Fibroblast of lung (primary cell): Measurements from ENCODE around the gene SLC37A4.

Experiments
- EZH2 ChIP-seq: IDR thresholded peaks from 2 replicates; pipeline ENCODE4 v1.5.1; 2012; ENCODE audit warnings: low read length, control low read depth, mild to moderate bottlenecking; ENCODE audit errors: missing control alignments
- TF ChIP-seq, protein P1 (sequence below), 2 donors: IDR thresholded peaks in 1 of 2; conservative IDR thresholded peaks in 1 of 2; 1 replicate in 1 of 2; 2 replicates in 1 of 2; pipeline ENCODE4 v1.5.1; 2011 to 2012; ENCODE audit warnings: low read length in 2 of 2, control low read depth in 1 of 2, inconsistent platforms in 1 of 2, low read depth in 1 of 2, mild to moderate bottlenecking in 1 of 2

DNA sequence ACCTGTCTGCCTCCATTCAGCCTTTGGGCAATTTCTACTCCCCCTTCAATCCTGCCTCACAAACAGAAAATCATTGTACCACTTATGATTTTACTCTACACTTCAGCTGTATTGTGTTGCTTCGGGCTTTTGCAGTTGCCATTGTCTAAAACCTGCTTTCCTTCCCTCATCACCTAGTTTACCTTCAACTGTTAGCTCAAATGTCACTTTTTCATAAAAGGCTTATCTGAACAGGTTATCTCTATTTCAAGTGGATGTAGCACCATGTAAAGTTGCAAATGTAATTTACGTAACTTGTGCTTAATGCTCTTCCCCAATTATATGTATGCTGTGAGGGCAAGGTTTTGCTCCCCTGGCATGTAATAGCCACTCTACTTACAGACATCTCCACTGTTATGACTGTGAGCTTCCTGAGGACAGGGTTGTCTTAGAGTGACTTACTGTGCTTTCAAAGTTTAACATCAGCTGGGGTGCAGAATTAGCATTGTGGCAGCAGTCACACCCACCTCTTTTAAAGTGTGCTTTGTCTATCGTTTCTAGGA lies 18.0 kb downstream of the SLC37A4 start:
- TF ChIP-seq, protein P1, sequence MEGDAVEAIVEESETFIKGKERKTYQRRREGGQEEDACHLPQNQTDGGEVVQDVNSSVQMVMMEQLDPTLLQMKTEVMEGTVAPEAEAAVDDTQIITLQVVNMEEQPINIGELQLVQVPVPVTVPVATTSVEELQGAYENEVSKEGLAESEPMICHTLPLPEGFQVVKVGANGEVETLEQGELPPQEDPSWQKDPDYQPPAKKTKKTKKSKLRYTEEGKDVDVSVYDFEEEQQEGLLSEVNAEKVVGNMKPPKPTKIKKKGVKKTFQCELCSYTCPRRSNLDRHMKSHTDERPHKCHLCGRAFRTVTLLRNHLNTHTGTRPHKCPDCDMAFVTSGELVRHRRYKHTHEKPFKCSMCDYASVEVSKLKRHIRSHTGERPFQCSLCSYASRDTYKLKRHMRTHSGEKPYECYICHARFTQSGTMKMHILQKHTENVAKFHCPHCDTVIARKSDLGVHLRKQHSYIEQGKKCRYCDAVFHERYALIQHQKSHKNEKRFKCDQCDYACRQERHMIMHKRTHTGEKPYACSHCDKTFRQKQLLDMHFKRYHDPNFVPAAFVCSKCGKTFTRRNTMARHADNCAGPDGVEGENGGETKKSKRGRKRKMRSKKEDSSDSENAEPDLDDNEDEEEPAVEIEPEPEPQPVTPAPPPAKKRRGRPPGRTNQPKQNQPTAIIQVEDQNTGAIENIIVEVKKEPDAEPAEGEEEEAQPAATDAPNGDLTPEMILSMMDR (conservative IDR thresholded peaks at IDR 0.05 in 1 of 2, IDR thresholded peaks at IDR 0.05 in 1 of 2; ENCODE audit: low read depth in 1 of 2, low read length in 2 of 2): no peak
- no peak for TF ChIP-seq EZH2
